ENCODE results near the gene TXNDC2. TPM values are rescaled to one million over a fixed set of nuclear protein-coding genes. Genes with fewer than 3 reads are reported as not detected.
A peak's percentile ranks its signal among the peaks of the same experiment; 100 is the strongest.
"Not testable (repeated sequence)": the region's sequence is repeated elsewhere in the genome, so short reads cannot be mapped to it uniquely, and the experiment has no call there.

The TXNDC2 gene
- polyA plus RNA-seq, 1 donor = 0.12 TPM

GRCh38 chr18:9886005-9886348 is 204 bp downstream of the TXNDC2 start:
- DNase-seq = no peak

GRCh38 chr18:9887992-9888391 is 2.2 kb downstream of the TXNDC2 start:
- no peak for DNase-seq

DNA sequence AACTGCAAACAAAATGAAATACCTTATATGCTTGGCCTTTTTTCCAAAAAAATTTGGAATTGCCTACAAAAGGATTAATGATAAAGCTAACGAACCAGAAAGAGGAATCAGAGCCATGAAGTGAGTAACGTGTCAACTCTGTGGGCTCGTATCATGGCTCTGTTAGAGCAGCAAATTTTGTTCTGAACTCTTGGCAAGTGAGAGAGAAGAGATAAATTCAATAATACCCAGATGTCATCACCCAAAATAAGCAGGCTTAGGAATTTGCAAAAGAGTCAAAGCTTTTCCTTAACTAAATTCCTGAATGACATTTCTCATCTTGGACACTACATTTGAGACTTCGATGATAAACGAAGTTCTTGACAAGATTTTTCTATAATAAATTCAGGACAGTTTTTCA is 4.4 kb downstream of the TXNDC2 start:
- DNase-seq = no peak

DNA sequence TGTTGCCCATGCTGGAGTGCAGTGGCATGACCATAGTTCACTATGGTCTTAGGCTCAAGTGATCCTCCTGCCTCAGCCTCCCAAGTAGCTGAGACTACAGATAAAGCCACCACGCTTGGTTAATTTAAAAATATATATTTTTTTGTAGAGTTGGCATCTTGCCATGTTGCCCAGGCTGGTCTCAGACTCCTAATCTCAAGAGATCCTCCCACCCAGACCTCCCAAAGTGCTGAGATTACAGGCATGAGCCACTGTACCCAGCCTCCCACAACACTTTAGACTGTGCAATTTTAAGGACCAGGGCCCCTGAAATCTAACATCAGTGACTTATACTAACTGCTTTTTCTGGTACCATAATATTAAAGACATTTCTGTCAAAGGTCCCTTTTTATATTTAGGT is 5.2 kb downstream of the TXNDC2 start:
- no peak for DNase-seq

DNA sequence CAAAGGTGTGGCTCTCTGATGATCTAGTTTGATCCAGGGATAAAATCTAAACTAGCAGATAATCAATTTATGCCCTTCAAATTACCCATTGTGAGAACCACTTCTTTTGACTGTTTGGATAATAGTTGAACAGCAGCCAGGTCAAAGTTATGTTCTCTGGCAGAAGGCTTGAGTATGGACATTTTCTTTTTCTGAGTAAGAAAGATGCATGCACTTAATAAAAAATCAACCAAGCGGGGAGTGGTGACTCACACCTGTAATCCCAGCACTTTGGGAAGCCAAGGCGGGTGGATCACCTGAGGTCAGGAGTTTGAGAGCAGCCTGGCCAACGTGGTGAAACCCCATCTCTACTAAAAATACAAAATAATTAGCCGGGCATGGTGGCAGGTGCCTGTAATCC is 5.7 kb downstream of the TXNDC2 start:
- DNase-seq = not testable (repeated sequence)

DNA sequence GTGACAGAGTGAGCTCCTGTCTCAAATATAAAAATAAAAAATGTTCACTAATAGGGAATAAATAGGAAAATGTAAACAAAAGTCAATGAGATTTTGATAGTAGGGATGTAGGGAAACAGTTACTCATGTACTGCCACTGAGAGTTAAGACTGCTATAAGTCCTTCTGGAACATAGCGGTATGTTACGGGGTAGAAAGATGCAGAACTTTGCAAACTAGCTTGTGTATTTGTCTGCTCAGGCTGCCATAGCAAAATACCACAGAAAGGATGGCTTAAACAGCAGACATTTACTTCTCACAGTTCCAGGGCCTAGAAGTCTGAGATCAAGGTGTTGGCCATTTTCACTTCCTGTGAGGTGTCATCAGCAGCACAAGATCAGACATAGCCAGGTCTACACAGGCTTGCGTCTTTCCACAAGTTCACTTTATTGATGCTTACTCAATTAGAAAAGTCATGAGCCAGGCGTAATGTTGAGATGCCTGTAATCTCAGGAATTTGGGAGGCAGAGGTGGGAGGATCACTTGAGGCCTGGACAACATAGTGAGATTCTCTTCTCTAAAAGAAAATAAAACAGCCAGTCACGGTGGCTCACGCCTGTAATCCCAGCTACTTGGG is 8.8 kb downstream of the TXNDC2 start:
- no peak for DNase-seq

DNA sequence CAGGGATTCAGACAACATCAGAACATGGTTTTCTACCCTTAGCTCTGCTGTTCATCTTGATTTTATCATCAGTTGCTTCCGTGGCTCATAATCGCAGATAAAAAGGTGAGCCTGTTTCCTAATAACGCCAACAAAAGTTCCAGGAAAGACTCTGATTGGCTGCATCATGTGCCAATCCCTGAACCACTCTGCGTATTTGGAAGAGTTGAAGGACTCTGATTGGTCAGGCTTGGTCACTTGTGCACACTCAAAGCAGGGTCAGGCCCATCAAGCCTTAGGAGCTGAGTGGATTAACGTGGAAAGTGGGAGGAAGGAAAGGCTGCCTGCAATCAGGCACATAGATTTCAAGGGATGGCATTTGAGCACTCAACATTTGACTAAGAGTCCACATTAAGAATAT is 11.4 kb downstream of the TXNDC2 start:
- DNase-seq = no peak

- not testable (repeated sequence) for DNase-seq
These were observed 12.1 kb downstream of the TXNDC2 start for GRCh38 chr18:9897787-9898291.

GRCh38 chr18:9898792-9899549 is 13.2 kb downstream of the TXNDC2 start:
- no peak for DNase-seq

DNA sequence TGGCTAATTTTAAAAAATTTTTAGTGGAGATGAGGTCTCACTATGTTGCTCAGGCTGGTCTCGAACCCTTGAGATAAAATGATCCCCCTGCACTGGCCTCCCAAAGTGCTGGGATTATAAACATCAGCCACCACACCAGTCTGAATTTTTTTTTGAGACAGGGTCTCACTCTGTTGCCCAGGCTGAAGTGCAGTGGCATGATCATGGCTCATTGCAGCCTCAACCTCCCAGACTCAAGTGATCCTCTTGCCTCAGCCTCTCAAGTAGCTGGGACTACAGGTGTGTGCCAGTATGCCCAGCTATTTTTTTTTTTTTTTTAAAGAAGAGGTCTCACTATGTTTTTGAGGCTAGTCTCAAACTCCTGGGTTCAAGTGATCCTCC is 13.8 kb downstream of the TXNDC2 start:
- DNase-seq = not testable (repeated sequence)

- no peak for DNase-seq
These were observed 14.9 kb downstream of the TXNDC2 start for GRCh38 chr18:9900699-9901098.

DNA sequence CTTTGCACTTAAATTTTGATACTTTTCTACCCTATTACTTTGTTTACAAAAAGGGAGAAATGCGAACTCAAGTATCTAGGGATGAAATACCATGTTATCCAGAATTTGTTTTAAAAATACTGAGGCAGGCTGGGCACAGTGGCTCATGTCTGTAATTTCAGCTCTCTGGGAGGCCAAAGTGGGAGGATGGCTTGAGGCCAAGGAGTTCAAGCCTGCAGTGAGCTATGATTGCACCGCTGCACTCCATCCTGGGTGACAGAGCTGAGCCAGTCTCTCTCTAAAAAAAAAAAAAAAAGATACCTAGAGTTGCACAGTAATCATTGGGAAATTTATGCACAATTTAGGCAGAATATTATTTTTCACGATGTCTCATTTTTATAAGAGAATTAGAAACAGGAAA is 15.6 kb downstream of the TXNDC2 start:
- DNase-seq = no peak

- not testable (repeated sequence) for DNase-seq
These were observed 16.5 kb downstream of the TXNDC2 start for GRCh38 chr18:9902264-9902663.

DNA sequence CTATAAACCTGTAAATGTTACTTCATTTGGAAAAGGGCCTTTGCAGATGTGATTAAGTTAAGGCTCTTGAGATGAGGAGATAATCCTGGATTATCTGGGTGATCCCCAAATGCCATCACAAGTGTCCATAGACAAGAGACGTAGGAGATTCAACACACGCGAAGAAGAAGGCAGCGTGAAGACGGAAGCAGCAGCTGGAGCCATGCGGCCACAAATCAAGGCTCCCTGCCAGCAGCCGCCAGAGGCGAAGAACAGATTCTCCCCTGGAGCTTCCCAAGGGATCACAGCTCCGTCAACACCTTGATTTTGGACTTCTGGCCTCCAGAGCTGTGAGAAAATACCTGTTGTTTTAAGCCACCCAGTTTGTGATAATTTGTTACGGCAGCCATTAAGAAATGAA is 17.1 kb downstream of the TXNDC2 start:
- DNase-seq = no peak

DNA sequence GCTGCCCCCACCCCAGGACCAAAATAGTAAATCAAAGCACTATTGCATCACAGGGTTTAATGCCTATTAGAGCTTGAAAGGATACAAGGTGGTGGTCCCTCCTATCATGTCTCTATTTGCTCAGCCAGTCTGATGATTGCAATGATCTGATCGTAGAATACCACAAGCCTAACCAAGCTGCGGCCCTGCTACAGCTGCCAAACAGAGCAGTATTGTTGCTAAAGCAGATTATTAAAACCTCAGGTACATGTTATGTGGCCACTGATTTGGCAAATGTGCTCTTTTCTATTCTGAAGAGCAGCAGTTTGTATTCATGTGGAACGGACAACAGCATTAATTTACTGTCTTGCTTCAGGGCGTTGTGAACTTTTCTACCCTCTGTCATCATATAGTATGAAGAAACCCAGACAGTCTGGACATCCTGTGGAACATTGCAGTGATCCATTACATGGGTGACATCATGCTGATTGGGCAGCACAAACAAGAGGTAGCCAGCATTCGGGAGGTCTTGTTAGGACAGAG is 19.7 kb downstream of the TXNDC2 start:
- DNase-seq = no peak

DNA sequence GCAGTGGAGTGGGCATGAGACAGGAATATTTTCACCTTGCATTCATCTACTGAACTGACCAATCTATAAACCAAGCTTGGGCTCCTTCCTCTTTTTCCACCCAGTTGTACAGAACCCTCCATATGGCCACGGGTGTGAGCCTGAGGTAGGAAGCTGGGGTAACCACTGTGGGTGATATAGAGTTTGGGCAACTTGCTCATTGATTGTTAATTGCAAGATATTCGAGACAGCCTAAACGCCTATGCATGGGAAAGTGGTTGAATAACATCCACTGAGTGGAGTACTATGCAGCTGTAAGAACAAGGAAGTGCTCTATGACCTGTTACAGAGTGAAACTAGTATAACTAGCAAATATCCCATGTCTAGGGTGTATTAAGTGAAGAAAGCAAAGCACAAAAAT is 20.7 kb downstream of the TXNDC2 start:
- DNase-seq = no peak

- DNase-seq = no peak
These were observed 22.1 kb downstream of the TXNDC2 start for GRCh38 chr18:9907867-9908266.

- no peak for DNase-seq
These were observed 24.3 kb downstream of the TXNDC2 start for GRCh38 chr18:9910071-9910470.

DNA sequence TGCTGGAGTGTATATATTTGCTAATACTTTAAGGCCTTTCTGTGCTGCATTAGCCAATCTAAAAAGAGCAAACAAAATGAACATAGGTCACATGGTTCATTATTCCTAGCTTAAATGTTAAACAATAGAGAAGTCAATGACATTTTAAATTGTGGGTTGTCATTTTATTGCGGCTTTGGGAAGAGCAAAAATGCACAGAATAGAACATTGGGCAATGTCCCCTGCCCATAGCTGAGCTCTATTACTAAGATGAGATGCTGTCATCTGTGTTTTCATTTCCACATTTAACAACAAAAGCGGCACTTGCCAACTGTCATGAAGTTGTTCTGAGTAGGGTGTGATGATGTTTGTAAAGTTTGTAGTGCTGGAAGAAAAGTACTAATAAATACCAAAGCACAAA is 24.9 kb downstream of the TXNDC2 start:
- no peak for DNase-seq

DNA sequence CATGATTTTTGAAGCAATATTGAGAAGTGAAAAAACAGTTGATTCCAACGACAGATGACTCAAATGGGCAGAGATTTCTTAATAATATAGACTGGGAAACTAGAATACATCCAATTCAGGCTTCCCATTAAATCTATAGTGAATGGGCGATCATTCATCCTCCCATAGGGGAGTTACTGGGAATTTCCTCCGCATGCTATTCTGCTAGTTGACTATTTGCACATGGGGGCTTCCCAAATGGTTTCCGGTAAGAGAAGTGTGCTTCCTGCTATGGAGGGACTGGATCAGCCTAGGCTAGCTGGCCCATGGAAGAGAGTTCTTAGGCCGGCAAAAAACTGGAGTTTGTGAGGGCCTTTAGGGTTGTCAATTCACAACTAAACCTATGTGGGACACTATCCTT is 25.5 kb downstream of the TXNDC2 start:
- no peak for DNase-seq

DNA sequence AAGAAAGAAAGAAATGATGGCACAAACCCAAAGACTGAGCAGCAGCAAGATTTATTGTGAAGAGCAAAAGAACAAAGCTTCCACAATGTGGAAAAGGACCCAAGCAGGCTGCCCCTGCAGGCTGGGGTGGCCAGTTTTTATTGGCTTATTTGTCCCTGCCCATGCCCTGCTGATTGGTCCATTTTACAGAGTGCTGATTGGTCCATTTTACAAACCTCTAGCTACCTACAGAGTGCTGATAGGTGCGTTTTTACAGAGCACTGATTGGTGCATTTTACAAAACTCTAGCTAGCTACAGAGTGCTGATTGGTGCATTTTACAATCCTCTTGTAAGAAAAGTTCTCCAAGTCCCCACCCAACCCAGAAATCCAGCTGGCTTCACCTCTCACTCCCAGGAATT is 26.5 kb downstream of the TXNDC2 start:
- not testable (repeated sequence) for DNase-seq

GRCh38 chr18:9913151-9913525 is 27.4 kb downstream of the TXNDC2 start:
- no peak for DNase-seq

GRCh38 chr18:9913526-9914333 is 28.0 kb downstream of the TXNDC2 start, which contains the start of gene VAPA:
TSS of gene VAPA (plus strand) at chr18:9914016. CDS start at chr18:9914257, 241 bp downstream.
- DNase-seq = peak; percentile 99

- no peak for DNase-seq
These were observed 28.5 kb downstream of the TXNDC2 start for GRCh38 chr18:9914334-9914583.
